Ovary (tissue), 9 donors: ENCODE measurements around the gene ST8SIA4. TPM values are rescaled to one million over a fixed set of nuclear protein-coding genes. Genes with fewer than 3 reads are reported as not detected.

Experiments used
- DNase-seq, 5 donors: peaks; one replicate each; pipeline ENCODE4 v3.0.0-alpha.2; 2019 to 2020
- H3K27ac ChIP-seq, 2 donors: fragments of 200-600 bp; one replicate each; pipeline versions ENCODE4 v1.5.1 to v1.8.0; 2019 to 2022
- H3K27me3 ChIP-seq: fragments of 200-600 bp; one replicate; pipeline ENCODE4 v1.8.0; 2022
- H3K36me3 ChIP-seq: fragments of 200-600 bp; sonication (generic); one replicate; pipeline ENCODE4 v1.5.1; 2019
- H3K4me1 ChIP-seq: one replicate; pipeline ENCODE4 v1.8.1; 2013; ENCODE audit warnings: mild to moderate bottlenecking, moderate library complexity; ENCODE audit not compliant: insufficient read depth
- H3K4me3 ChIP-seq: fragments of 200-600 bp; sonication (generic); one replicate; pipeline ENCODE4 v1.5.1; 2017
- H3K9me3 ChIP-seq, 2 donors: fragments of 200-600 bp in 1 of 2; sonication (generic) in 1 of 2; one replicate each; pipeline versions ENCODE4 v1.5.1 to v1.8.1; 2013 to 2019; ENCODE audit warnings: mild to moderate bottlenecking in 1 of 2, moderate library complexity in 1 of 2
- EP300 ChIP-seq: sonication (generic); formaldehyde crosslinking; IDR thresholded peaks from one replicate; pipeline ENCODE4 v1.6.1; 2017; ENCODE audit warnings: antibody characterized with exemption
- POLR2A ChIP-seq: fragments of 450-650 bp; IDR thresholded peaks from one replicate; pipeline ENCODE4 v1.6.1; 2017; ENCODE audit warnings: antibody characterized with exemption, mild to moderate bottlenecking, moderate library complexity
- WGBS, 3 donors: extraction: QIAGEN DNeasy Blood & Tissue Kit in 1 of 3; methylation state at CpG; one replicate each; pipeline versions ENCODE4 v1.1.5 to v1.1.7; 2013 to 2017; 5-methylcytosine and 5-hydroxymethylcytosine counted together
- intact Hi-C, 4 donors: fragments of 100-400 bp; cut with DNase I; formaldehyde crosslinking; loops; one replicate each; pipeline versions ENCODE4 v1.11.0 to v1.15.1; 2022 to 2023
- polyA plus RNA-seq, 2 donors: library from polyadenylated mRNA; stranded (reverse); fragments of 200-250 nt in 1 of 2; fragments of 350-450 nt in 1 of 2; fragmentation: Illumina TruSeq in 1 of 2; extraction: RNeasy Lipid Tissue Mini Kit (QIAGEN cat#74804) in 1 of 2; gene quantifications; one replicate each; pipeline ENCODE4 v1.2.3, GENCODE V29; 2013 to 2014
- total RNA-seq, 7 donors: library from RNA; depleted of rRNA in 2 of 7; stranded (reverse); fragments of >200 nt in 2 of 7; fragmentation: NEBNext Ultra II Directional in 3 of 7; extraction: Animal tissue kit (Norgen Biotek cat#: 25700) in 3 of 7; gene quantifications; one replicate each; pipeline versions ENCODE4 v1.1.0 to v1.2.4, GENCODE V29; 2016 to 2023
- TF ChIP-seq, protein P1 (sequence below), 3 donors: fragments of 450-650 bp in 2 of 3; fragments of 200-600 bp in 1 of 3; IDR thresholded peaks; one replicate each; pipeline versions ENCODE4 v1.5.1 to v1.8.0; 2016 to 2022; ENCODE audit warnings: antibody characterized with exemption in 3 of 3, mild to moderate bottlenecking in 1 of 3
- donor health status: DM: no; HTN: no; CAD: no; lungs with moderate emphysema.
- donor health status: DM: no; HTN: no; CAD: no.
- donor health status: Bipolar disorder and iron deficiency.
- donor health status: DM: yes; HTN: yes; CAD: no.
- donor health status: DM: no; HTN: no; CAD: no.
- donor health status: DM: yes; HTN: yes; CAD: no.

ST8SIA4 gene
- total and polyA plus RNA-seq, 9 donors = 0.61 to 3.5 (median 1.9) TPM

DNA sequence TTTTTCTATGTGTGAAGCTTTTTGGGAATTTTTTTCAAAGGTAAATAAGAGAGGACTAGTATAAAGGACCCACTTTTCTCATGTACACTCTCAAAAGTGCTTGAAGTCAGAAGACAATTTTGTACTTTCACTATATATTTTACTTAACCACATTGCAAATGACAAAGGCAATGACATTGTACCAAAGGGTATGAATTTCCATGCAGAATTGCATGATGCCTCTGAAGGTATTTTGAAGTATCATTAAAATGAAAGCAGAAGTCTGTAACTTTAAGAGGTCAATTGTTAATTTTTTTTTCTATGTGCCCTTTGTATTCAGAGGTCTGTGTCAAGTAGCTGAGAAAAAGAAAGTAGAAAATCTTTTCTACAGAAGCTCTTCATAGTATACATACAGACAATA is 84.7 kb downstream of the ST8SIA4 start:
- Histone ChIP-seq H3K36me3 (no peaks in the 10 kb centered on the region), H3K4me1 (no peaks in the 10 kb centered on the region), H3K9me3 (no peaks in the 10 kb centered on the region), H3K4me3 (no peak overlapping the region), H3K27me3 (no peaks in the 10 kb centered on the region), H3K27ac (no peak overlapping the region)
- TF ChIP-seq, protein P1, sequence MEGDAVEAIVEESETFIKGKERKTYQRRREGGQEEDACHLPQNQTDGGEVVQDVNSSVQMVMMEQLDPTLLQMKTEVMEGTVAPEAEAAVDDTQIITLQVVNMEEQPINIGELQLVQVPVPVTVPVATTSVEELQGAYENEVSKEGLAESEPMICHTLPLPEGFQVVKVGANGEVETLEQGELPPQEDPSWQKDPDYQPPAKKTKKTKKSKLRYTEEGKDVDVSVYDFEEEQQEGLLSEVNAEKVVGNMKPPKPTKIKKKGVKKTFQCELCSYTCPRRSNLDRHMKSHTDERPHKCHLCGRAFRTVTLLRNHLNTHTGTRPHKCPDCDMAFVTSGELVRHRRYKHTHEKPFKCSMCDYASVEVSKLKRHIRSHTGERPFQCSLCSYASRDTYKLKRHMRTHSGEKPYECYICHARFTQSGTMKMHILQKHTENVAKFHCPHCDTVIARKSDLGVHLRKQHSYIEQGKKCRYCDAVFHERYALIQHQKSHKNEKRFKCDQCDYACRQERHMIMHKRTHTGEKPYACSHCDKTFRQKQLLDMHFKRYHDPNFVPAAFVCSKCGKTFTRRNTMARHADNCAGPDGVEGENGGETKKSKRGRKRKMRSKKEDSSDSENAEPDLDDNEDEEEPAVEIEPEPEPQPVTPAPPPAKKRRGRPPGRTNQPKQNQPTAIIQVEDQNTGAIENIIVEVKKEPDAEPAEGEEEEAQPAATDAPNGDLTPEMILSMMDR (IDR thresholded peaks at IDR 0.05) = no peak
- TF ChIP-seq EP300 (no peak), POLR2A (no peak)
- intact Hi-C loops = no loop called here
- no peak for DNase-seq

- Histone ChIP-seq H3K27ac (no peak overlapping the region), H3K36me3 (no peaks in the 10 kb centered on the region), H3K4me1 (no peaks in the 10 kb centered on the region), H3K9me3 (no peaks in the 10 kb centered on the region), H3K27me3 (no peaks in the 10 kb centered on the region), H3K4me3 (no peak overlapping the region)
- intact Hi-C loops = no loop called here
- no peak for DNase-seq
- TF ChIP-seq, protein P1 (IDR thresholded peaks at IDR 0.05) = no peak
- TF ChIP-seq EP300 (no peak), POLR2A (no peak)
- WGBS, 3 donors = 63 to 88% (median 86%) methylated on average over 2 of the region's 2 CpGs
Measured at GRCh38 chr5:100803397-100803796, 99.7 kb downstream of the ST8SIA4 start.

GRCh38 chr5:100802208-100802607 is 100.9 kb downstream of the ST8SIA4 start:
- TF ChIP-seq, protein P1 (IDR thresholded peaks at IDR 0.05) = no peak
- TF ChIP-seq POLR2A (no peak), EP300 (no peak)
- 83 to 90% (median 87%) methylated on average over 2 of the region's 2 CpGs for WGBS, 3 donors

DNA sequence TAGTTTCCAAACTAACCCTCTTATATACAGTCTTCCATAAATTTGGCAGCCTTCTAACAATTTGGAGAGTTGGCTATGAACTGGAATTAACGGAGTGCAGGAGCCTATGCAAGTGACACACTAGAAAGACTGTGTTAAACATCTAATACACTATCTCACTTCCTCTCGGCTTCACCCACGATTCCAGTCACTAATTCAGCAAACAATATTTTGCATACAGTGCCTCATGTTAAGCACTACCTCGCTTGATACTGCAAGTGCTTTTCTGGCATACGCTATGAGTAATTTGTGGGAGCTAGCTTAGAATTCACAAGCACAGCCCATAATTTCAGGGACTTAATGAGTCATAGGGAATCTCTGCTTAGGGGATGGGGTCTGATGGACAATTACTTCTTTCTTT is 102.5 kb downstream of the ST8SIA4 start:
- H3K4me3 ChIP-seq = no peak overlapping the region
- no peaks in the 10 kb centered on the region for H3K4me1 ChIP-seq
- H3K9me3 ChIP-seq = no peaks in the 10 kb centered on the region
- intact Hi-C loops = no loop called here
- H3K36me3 ChIP-seq = no peaks in the 10 kb centered on the region
- 81 to 85% (median 82%) methylated on average over 5 of the region's 5 CpGs for WGBS, 3 donors
- no peak overlapping the region for H3K27ac ChIP-seq
- TF ChIP-seq, protein P1 (IDR thresholded peaks at IDR 0.05) = no peak
- no peak for TF ChIP-seq POLR2A
- no peak for TF ChIP-seq EP300
- DNase-seq = no peak
- no peaks in the 10 kb centered on the region for H3K27me3 ChIP-seq

More at GRCh38 chr5:100802208-100802607, 100.9 kb downstream of the ST8SIA4 start:
- H3K27ac ChIP-seq = no peak overlapping the region
- intact Hi-C loops = no loop called here
- H3K27me3 ChIP-seq = no peaks in the 10 kb centered on the region
- H3K4me3 ChIP-seq = no peak overlapping the region
- no peaks in the 10 kb centered on the region for H3K9me3 ChIP-seq
- no peaks in the 10 kb centered on the region for H3K36me3 ChIP-seq
- H3K4me1 ChIP-seq = no peaks in the 10 kb centered on the region
- DNase-seq = no peak

DNA sequence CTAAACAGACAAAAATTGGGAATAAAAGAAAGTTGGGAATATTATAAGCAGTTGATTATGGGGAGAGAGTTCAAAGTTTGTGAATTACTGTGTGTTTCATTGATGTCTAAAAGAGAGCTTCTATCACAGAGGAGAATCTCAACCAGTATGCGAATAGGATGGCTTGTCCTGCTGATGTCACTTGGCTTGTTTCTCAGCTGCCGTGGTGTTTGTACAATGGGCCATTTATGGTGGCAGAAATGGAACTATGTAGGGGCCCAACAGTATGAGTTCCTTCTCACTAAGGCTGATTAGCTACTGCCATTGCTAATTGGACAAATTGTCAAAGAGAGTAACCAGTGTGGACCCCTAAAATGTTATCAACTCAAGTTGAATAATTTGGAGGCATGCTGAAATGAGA is 103.9 kb downstream of the ST8SIA4 start:
- TF ChIP-seq EP300 = no peak
- no peak for TF ChIP-seq POLR2A
- TF ChIP-seq, protein P1 (IDR thresholded peaks at IDR 0.05) = no peak
- no peaks in the 10 kb centered on the region for H3K27me3 ChIP-seq
- no peak overlapping the region for H3K4me3 ChIP-seq
- WGBS, 3 donors = 86 to 92% (median 91%) methylated on average over 2 of the region's 2 CpGs
- intact Hi-C loops = no loop called here
- H3K36me3 ChIP-seq = no peaks in the 10 kb centered on the region
- no peak overlapping the region for H3K27ac ChIP-seq
- no peak for DNase-seq
- no peaks in the 10 kb centered on the region for H3K4me1 ChIP-seq
- no peaks in the 10 kb centered on the region for H3K9me3 ChIP-seq
